Activated CD4-positive, alpha-beta T cell treated with anti-CD3 and anti-CD28 coated beads, Interleukin-2, amount 50 U/mL, for 1 hour (primary cell): ENCODE measurements around the gene CSPG4.
"Not testable (repeated sequence)": the region's sequence is repeated elsewhere in the genome, so short reads cannot be mapped to it uniquely, and the experiment has no call there.

ENCODE experiments used
- DNase-seq: peaks from one replicate; pipeline ENCODE4 v3.0.0-alpha.2; 2020

Gene CSPG4

DNA sequence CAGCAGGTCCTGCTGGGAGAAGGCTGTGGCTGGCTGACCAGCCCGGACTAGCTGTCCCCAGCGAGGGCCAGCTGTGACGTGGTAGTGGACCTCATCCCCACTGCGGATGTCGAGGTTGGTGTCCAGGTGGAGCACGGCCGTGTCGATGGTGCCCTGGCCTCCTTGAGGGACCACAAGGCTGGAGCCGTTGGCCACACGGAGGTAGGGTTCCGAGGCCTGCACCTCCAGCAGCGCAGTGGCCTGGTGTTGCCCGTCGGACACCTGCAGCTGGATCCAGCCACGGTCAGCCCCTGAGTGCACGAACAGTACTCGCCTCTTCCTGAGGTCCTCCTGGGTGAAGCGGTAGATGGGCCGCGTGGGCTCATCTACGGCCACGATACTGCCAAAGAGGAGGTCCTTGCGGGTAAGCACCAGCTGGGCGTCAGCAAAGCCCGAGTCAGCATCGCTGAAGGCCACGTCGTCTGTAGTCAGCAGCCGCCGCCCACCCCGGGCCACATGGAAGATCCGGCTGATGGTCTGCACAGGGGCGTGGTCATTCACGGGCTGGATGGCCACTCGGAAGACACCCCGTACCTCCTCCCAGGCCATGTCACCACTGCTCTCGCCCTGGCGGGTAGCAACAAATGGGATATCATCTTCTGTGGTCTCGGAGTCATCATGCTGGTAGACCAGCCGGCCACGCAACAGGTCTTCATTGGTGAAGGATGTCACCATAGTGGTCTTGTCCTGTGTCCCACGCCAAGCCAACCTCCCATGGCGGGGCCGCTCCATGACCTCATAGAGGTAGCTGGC is 25.0 kb downstream of the CSPG4 start:
- DNase-seq, result no peak

DNA sequence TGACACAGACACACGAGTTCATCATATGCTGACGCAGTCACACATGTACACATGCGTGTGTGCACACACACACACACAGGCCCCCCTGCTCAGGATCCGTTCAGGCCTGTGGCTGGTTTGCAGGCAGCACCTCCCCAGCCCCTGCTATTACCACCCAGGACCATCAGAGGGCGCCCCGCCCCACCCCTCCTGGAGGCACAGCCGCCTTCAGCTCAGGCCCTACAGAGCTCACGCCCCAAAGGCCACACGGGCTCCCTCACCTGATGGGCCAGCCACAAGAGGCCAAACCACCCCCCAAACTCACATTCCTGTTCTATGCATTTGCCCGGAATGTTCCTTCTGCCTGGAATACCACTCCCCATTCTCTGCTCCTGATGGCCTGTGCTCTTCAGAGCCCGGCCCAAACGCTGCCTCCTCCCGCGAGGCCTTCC is 26.4 kb downstream of the CSPG4 start:
- DNase-seq, result peak; percentile 77

DNA sequence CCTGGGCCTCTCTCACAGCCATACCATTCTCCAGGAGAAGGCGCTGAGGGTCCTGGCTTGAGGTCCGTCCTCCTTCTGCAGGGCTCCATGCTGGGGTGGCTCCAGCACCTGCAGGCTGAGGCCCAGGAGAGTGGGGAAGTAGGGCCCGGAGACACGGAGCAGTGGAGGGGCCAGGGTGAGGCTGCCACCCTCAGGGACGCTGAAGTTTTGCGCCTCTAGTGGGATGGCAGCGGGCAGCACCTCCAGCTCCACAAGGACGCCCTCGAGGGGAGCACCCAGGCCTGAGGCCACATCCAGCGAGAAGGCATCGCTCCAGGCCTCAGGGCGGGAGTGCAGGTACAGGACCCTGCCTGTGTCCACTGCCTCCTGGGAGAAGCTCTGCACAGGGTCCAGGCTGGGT is 27.5 kb downstream of the CSPG4 start:
- no peak for DNase-seq

DNA sequence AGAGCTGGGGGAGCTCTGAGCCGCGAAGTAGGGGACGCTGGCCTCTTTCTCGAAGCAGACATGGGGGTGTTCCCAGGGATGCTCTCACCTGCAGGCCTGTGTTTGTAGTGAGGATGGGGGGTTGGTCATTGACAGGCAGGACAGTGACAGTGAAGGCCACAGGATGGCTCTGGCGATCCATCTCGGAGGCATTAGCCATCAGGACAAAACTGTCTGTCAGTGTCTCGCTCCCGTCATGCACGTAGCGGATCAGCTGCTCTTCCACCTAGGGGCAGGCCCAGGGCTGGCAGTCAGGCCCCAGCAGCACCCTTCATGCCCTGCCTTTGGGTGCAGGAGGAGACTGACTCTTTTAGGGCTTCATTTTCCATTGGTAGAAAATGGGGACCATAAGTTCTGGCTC is 28.0 kb downstream of the CSPG4 start:
- DNase-seq, result no peak

DNA sequence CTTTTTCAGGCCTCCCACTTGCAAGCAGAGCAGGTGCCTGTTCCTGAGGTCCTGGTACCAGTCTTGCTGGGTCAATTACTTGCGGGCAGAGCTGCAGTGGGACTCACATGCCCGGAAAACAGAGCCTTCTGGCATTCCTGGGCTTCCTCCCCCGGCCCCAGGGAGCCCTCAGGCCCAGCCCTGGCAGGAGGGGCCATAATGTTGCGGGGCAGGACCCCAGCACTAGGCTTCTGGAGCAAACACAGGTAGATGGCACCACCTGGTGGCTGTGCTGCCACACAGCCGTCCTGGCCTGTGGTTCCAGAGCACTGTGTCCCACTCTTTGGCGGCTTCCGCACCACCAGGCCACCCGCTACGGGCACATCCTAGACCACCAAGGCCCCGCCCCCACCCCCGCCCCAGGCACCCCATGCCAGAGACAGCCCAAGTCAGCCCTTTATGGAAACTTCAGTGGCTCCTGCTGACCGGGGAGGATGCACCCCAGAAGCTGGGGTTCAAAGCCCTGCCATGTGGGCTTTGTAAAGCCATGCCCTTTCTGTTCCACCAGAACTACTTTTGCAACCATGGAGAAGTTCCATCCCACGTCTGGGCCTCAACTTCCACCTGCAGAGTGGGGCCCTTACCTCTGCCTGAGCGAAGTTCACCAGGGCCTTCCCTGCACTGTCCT is 28.9 kb downstream of the CSPG4 start:
- peak; percentile 65 for DNase-seq

DNA sequence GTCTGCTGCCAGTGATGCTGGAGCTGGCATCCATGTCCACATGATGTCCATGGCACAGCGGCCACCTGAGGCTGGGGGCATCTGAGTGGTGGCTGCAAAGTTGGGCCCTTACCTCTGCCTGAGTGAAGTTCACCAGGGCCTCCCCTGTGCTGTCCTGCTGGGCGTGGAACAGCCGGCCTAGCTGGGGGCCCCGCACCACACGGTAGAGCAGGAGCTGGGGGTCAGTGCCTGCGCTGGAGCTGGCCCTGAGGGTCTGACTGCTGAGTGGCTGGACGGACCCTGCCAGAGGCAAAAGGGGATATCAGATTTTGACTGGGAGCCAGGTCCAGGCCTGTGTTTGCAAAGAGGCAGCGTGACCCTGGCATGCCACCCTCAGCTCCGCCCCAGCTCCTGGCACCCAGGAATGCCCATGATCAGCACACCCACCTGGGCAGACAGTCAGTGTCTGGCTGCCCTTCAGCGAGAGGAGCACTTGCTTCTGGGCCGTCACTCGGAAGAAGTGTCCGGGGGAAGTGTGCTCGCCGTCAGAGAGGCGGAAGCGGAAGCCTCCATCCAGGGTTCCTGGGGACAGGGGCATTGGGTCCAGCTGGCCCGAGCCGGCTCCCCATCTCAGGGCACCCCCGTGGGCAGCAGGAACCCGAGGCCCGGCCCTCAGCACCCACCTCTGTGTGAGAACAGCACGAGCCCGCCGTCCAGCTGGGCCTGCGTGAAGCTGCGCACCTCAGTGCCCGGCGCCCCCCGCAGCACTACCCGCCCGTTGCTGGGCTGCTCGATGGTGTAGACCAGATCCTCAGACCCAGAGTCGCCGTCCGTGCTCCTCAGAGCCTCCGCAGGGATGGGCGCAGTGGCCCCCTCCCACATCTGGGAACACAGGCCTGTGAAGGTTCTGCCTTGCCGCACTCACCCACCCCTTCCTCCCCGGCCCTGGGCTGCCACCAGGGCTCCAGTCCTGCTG is 30.2 kb downstream of the CSPG4 start:
- DNase-seq, result no peak

DNA sequence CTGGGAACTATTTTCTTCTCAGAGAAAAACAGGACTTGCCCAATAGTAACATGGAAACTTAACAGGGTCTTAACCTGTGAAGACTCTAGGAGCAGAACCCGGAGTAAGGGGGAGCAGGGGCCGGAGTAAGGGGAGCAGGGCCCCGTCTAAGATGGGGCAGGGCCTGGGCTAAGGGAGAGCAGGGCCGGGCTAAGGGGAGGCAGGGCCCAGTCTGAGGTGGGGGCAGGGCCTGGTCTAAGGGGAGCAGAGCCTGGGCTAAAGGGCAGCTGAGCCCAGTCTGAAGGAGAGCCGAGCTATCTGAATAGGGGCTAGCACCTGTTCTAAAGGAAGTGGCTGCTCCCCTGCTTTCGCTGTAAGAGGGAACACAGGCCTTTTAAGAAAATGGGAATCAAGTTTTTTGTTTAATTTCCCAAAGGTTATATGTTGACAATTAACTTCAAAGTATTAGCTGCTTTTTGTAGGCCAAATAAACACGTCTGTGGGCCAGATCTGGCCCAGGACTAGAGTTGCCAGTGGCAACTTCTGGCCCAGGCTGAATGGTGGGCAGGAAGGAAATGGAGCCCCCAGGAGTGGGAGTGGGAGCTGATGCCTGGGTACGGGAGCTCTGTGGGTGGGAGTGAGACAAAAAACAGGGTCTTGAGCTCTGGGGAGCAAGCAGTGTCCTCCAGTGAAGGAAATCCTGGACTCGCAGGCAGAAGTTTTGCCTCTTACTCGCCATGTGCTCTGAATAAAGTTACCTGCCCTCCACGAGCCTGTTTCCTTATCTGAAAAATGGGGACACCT is 32.5 kb downstream of the CSPG4 start:
- DNase-seq, result no peak

DNA sequence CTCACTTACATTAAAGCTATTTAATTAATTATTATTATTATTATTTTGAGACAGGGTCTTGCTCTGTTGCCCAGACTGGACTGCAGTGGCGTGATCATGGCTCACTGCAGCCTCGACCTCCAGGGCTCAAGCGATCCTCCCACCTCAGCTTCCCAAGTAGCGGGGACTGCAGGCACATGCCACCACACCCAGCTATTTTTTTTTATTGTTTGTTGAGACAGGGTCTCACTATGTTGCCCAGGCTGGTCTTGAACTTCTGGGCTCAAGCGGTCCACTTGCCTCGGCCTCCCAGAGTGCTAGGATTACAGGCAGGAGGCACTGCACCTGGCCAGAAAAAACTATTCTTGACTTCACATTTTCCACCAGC is 34.3 kb downstream of the CSPG4 start:
- not testable (repeated sequence) for DNase-seq

DNA sequence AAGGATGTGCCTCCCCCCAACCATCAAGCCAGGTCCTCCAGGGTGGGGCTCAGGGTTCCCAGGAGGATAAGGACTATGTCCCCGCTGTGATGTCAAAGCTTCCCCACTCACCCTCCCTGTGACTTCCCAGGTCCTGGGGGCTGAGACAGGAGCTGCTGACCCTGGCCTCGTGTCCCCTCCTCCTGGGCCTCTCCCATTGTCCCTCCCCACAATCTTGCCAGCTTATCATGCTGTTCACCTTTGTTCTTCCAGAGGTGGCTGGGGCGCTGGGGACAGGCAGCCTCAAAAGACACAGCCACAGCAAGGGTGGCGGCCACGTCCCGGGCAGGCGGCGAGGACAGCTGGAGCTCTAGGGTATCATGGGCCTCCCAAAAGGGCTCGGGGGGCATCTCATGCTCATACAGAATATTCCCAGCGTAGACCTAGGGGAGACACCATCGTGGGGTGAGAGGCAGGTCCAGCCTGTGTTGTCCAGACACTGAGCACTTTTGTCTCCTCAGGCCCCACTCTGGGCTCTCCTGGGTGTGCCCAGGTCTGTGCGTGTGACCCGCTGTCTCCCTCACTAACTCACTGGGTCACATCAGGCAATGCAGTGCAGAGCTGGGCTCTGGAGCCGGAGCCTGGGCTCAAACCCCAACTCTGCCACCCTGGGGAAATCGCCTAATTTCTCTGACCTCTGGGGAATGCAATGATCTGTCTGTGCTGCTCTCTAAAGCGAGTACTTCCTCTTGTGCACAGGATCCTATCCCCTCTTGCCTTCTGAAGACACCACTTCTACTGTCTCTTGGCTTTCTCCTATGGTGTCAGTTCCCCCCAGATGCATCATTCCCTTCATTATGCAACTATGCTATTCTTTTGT is 35.0 kb downstream of the CSPG4 start:
- DNase-seq, result no peak

DNA sequence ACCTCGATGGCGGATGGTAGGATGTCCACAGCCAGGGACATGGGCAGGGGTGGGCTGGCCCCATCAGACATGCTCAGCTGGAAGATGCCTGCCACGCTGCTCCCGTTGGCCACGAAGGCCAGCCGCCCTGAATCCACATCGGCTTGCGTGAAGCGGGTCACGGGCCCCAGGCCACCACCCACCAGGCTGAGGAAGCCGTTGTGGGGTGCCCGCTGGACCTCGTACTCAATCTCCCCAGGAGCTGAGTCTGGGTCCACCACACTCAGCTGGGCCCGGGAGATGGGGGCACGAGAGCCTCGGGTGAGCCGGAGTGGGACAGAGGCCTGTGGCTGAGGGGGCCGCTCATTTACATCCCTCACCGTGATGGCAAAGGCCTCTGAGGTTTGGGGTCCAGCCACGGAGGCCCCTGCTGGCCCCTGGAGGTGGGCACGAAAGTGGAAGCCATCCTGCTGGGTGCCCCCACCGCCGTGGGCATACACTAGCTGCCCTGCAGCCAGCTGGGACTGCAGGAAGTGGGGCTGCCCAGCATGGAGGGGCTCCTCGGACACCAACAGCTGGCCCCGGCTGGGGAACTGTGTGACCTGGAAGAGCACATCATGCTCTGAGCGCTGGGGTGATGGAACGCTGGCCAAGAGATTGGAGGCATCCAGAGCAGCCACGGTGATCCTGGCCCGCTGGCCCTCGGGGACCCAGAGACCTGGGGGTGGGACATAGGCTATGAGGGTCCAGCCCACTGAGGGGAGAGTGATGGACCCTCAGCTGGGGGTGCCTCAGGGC is 35.8 kb downstream of the CSPG4 start:
- no peak for DNase-seq

DNA sequence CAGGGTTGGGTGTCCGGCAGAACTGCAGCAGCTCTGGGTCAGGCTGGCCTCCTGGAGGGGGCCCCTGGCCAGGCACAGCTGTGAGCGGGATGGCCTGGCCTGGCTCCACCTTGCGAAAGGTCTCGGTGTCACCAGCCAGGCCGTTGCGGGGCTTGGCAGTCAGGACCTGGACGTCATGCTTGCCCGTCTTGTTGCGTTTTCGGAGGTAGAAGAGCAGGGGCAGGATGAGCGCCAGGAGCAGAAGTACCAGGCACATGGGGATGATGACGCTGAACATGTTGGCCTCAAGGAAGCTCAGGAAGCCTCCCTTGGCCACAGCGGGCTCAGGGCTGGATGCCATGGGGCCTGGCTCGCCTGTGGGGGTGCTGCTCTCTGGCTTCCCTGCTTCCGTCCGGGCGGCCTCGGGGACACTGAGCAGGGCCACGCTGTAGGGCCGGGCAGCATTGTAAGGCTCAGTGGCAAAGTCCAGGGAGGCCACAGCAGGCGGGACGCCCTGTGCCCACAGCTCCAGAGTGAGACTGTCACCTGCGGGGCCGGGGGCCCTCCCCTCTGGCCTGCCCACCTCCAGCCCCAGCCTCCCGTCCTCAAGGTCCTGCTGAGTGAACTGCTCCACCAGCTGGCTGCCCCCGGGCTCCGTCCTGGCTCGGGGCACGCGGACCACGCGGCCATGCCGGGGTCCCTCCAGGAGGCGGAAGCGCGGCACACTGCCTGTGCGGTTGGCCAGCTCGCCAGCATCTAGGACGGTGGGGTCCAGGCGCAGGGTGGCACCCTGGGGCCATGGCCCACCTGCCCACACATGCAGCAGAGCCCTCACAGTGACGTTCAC is 36.9 kb downstream of the CSPG4 start:
- no peak for DNase-seq

DNA sequence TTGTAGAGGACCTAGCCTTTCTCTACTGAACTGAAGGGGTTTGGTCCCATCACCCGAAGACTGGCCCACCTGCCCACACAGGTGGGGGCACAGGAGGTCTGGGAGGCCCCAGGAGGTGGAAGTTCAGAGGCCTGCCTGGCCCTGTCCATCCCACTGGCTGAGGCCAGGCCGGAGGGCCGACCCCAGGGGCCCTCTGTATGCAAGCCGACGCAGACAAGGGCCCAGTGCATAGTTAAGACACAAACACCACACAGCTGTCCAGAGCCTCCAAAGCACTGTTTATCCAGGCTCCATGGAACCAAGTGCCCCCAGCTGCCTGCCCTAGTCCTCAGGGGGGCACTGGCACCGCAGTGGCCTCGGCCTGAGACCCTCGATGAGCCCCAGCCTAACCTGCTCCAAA is 38.3 kb downstream of the CSPG4 start:
- no peak for DNase-seq

DNA sequence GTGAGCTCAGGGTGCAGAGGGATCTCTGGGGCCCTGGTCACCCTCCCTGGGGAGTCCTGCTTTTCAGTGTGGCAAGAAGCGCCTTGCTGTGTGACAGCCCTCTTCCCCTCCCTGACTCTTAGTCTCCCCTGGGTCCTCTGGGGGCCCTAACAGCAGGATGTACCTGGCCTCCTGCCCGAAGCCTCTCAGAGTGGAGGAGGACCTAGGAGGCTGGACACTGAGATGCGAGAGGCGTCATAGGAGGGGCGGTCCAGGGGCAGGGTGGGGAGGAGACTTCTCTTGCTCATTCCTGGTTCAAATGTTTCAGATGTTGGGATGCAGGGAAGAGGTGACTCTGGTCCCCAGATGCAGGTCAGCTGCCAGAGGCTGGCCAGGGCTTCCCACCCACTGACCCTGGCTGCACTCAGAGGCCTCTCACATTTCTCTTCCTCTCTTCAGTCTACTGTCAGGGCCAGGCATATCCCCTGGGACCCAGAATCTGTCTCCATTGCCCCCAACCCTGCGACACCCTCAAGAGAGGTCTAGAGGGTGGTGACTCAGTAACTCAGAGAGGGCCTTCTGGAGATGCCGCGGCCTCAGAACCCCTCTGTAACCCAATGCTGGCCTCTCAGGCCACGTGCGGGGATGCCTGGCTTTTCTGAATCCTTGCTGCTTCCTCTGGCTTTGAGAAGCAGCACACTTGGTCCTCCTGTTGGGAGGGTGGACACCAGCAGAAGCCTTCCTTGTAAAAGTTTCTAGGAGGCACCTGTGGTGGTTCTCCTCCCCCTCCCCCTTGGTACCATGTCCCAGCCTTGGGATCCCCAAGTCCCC is 39.0 kb downstream of the CSPG4 start:
- DNase-seq, result no peak

DNA sequence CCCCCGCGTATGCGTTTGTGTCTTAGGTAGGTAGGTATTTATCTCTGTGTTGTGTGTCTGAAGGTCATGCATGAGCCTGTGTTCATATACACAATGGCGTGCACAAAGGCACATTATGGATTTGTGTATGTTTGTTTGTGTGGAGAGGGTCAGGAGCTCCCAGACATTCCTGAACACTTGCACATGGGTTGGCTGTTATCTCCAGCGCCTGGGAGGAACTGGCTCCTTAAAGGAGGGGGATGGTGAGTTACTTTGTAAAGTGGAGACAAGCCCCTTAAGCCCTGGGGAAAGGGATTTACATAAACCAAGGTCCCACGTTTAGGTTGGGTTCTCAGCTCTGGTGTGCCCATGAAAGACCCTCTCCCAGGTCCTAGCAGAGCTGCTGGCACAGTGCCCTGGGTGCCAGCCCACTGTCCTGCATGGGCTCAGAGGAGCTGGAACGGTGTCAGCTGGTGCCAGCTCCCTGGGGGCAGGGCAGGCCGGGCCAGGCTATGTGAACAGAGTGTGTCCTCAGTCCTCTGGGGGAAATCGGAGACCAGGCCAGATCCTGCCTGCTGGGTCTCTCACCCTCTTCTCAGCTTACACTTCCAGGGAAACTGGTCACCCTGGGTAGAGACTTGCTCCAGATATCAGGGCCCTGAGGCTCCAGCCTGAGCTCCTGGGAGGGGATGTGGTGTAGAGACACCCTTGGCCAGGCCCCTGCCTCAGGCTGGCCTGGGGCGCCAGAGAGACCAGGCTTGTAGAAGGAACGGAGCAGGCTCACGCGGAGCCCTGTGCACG is 39.8 kb downstream of the CSPG4 start:
- no peak for DNase-seq

DNA sequence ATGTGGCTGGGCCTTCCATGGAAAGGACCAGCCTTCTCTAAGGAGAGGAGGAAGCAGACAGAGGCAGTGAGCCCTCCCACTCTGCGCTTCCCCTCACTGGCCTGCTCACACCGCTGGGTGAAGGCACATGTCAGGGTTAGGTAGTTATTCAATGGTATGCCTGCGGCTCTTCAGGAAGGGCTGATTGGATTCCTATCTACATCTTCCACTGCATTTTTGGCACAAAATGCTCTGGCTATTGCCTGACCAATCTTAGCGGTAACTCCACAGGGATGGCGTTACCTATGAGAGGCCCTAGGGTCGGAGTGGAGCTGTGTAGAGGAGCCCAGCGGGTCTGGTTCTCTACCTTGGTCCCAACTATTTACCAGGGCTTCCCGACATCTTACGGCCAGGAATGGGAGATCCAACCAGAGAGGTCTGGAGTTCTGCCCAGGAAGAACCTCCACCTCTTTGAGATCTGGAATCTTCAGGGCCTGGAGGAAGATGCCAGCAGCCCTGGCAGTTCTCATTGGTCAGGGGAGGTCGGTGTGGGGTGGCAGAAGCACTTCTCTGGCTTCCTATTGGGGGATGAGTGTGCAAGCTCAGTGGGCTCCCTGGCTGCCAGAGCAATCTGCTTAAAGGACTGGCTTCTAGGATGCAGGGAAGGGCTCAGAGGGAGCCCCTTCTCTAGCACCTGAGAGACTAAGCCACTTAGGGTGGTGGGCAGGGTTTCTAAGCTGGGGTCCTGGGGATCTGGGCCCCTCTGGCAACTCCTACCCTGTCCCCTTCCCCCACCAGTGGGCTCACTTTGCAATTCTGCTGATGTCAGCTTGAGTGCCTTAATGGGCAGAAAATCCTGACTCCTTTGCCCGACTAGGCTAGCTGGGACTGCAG is 40.7 kb downstream of the CSPG4 start:
- no peak for DNase-seq

DNA sequence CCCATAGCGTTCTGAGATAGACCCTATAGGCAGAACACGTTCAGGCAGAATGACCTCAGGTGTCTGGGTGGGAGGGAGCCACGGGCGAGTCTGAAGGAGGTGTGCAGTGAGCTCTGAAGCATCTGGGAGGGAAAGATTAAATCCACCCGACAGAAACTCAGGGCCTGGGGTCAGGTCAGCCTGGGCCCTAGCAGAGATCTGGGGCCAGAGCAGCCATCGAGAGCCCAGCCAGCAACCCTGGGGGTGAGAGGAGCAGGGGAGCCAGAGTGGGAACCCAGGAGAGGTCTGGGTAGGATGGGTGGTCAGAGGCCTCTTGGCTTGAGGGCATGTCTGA is 42.8 kb downstream of the CSPG4 start:
- DNase-seq, result no peak

DNA sequence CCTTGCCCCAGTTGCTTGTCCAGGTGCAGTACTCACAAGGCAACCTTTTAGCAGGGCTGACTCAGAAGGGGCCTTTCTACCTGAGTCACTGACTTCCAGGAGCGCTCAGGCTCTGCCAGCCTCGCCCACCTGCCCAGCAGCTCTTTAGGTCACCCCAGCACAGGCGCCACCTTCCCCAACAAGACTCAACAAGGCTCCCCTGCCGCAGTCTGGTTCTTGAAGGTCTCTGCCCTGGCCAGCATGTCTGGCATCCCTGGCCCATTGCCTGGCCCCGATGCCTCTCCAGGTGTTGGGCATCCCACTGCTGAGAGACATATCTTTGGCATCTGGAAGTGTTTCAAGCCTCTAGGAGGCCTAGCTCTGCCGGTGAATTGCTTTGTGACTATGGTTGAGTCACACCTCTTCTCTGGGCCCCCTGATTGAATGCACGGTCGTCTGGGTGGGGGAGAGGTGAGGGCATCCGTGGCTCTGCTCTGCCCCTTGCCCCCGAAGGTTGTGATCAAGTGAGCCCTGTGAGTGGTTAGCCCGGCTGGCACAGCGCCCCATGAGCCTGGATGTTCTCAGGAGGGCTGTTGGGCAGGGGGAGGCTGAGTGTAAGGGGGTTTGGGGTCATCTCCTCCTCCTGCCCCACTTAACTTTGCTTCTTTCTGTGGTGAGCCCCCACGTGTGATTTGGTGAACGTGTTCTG is 43.3 kb downstream of the CSPG4 start:
- DNase-seq, result no peak
